ENCODE results near the gene ACTL8.

Gene ACTL8

DNA sequence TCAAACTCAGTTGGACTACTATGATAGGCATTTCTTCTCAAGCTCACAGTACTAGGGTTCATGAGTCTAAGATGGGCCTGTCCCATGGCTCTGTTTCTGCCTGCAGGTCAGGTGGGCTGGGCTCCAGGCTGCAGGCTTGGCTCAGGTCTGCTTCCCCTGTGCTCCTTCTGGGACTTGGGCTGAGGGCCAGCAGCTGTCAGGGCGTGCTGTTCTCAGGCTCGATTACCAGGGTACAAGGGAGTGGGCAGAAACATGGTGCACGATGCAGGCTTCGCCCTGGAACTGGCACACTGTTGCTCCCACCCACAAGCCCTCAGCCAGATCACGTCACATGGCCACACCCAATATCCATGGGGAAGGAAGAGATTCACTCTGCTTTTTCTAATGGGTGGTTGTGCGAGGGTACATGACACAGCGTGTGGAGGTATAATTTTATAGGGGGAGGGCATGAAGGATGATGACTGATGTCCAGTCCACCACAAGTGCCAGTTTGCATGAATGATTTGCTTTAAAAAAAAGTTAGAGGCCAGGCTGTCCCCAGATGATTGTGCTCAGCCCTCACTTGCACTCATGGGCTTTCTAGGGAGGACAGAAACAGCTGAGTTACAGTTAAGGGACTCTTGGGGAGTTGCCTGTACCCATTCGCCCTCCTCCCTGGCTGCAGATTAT is 118.0 kb downstream of the ACTL8 start:
- no peaks in the 10 kb centered on the region for H3K9me3 ChIP-seq (ENCODE audit: control insufficient read depth, insufficient read depth, low read length)
- no peaks in the 10 kb centered on the region for H4K20me1 ChIP-seq (ENCODE audit: control insufficient read depth, insufficient read depth, low read depth, low read length)
- H3K4me2 ChIP-seq (ENCODE audit: low read length) = no peak overlapping the region
- H3K36me3 ChIP-seq (ENCODE audit: control insufficient read depth, low read length) = no peaks in the 10 kb centered on the region
- TF ChIP-seq, protein P1, sequence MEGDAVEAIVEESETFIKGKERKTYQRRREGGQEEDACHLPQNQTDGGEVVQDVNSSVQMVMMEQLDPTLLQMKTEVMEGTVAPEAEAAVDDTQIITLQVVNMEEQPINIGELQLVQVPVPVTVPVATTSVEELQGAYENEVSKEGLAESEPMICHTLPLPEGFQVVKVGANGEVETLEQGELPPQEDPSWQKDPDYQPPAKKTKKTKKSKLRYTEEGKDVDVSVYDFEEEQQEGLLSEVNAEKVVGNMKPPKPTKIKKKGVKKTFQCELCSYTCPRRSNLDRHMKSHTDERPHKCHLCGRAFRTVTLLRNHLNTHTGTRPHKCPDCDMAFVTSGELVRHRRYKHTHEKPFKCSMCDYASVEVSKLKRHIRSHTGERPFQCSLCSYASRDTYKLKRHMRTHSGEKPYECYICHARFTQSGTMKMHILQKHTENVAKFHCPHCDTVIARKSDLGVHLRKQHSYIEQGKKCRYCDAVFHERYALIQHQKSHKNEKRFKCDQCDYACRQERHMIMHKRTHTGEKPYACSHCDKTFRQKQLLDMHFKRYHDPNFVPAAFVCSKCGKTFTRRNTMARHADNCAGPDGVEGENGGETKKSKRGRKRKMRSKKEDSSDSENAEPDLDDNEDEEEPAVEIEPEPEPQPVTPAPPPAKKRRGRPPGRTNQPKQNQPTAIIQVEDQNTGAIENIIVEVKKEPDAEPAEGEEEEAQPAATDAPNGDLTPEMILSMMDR (IDR thresholded peaks at IDR 0.05; ENCODE audit: low read depth, low read length, poor library complexity, severe bottlenecking) = no peak
- TF ChIP-seq EZH2phosphoT487 (IDR thresholded peaks at IDR 0.05; ENCODE audit: borderline replicate concordance, low read length) = no peak
- H3K4me3 ChIP-seq (ENCODE audit: low read length) = no peak overlapping the region
- no peaks in the 10 kb centered on the region for H3K79me2 ChIP-seq (ENCODE audit: control insufficient read depth, low read length)
- H3K27ac ChIP-seq (ENCODE audit: low read depth, low read length) = no peak overlapping the region
- H3K4me1 ChIP-seq (ENCODE audit: control insufficient read depth, low read length) = no peaks in the 10 kb centered on the region
- no peaks in the 10 kb centered on the region for H3K9me2 ChIP-seq (replicated peaks; ENCODE audit: control insufficient read depth, low read length)
- H3K27me3 ChIP-seq (ENCODE audit: control insufficient read depth, low read length) = no peaks in the 10 kb centered on the region
- H3F3A ChIP-seq (ENCODE audit: control insufficient read depth, insufficient read depth) = no peaks in the 10 kb centered on the region

- H3K4me2 ChIP-seq (ENCODE audit: low read length) = no peak overlapping the region
- H3F3A ChIP-seq (ENCODE audit: control insufficient read depth, insufficient read depth) = no peaks in the 10 kb centered on the region
- TF ChIP-seq, protein P1 (IDR thresholded peaks at IDR 0.05; ENCODE audit: low read depth, low read length, poor library complexity, severe bottlenecking) = no peak
- TF ChIP-seq EZH2phosphoT487 (IDR thresholded peaks at IDR 0.05; ENCODE audit: borderline replicate concordance, low read length) = no peak
- H3K27me3 ChIP-seq (ENCODE audit: control insufficient read depth, low read length) = no peaks in the 10 kb centered on the region
- no peak overlapping the region for H3K4me3 ChIP-seq (ENCODE audit: low read length)
- no peaks in the 10 kb centered on the region for H3K79me2 ChIP-seq (ENCODE audit: control insufficient read depth, low read length)
- H3K9me2 ChIP-seq (replicated peaks; ENCODE audit: control insufficient read depth, low read length) = no peaks in the 10 kb centered on the region
- H3K36me3 ChIP-seq (ENCODE audit: control insufficient read depth, low read length) = no peaks in the 10 kb centered on the region
- H4K20me1 ChIP-seq (ENCODE audit: control insufficient read depth, insufficient read depth, low read depth, low read length) = no peaks in the 10 kb centered on the region
- no peaks in the 10 kb centered on the region for H3K9me3 ChIP-seq (ENCODE audit: control insufficient read depth, insufficient read depth, low read length)
- no peak overlapping the region for H3K27ac ChIP-seq (ENCODE audit: low read depth, low read length)
- no peaks in the 10 kb centered on the region for H3K4me1 ChIP-seq (ENCODE audit: control insufficient read depth, low read length)
These were observed 119.1 kb downstream of the ACTL8 start for GRCh38 chr1:17874231-17874630.

DNA sequence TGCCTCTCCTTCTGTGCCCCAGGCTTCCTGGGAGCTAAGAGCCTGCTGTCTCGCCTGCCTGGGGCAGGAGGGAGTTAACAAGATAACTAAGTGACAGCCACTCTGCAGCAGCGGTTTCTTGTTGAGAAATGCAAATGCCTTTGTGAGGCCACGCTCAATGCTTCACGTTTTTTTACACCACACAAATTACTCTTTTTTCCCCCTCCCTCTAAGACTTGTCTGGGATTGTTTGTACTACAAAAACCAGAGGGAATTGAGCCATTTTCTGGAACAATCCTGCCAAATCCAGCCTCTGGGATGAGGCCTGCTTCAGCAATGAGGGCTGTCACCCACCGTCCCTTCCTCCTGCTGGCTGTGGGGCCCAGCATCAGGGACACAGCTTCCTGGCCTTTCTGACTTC is 119.6 kb downstream of the ACTL8 start:
- Histone ChIP-seq H3K9me3 (ENCODE audit: control insufficient read depth, insufficient read depth, low read length) (no peaks in the 10 kb centered on the region), H3K4me2 (ENCODE audit: low read length) (no peak overlapping the region), H3K4me3 (ENCODE audit: low read length) (no peak overlapping the region), H3K36me3 (ENCODE audit: control insufficient read depth, low read length) (no peaks in the 10 kb centered on the region), H3K27me3 (ENCODE audit: control insufficient read depth, low read length) (no peaks in the 10 kb centered on the region), H3F3A (ENCODE audit: control insufficient read depth, insufficient read depth) (no peaks in the 10 kb centered on the region), H3K79me2 (ENCODE audit: control insufficient read depth, low read length) (no peaks in the 10 kb centered on the region), H4K20me1 (ENCODE audit: control insufficient read depth, insufficient read depth, low read depth, low read length) (no peaks in the 10 kb centered on the region), H3K9me2 (replicated peaks; ENCODE audit: control insufficient read depth, low read length) (no peaks in the 10 kb centered on the region), H3K4me1 (ENCODE audit: control insufficient read depth, low read length) (no peaks in the 10 kb centered on the region), H3K27ac (ENCODE audit: low read depth, low read length) (no peak overlapping the region)
- TF ChIP-seq, protein P1 (IDR thresholded peaks at IDR 0.05; ENCODE audit: low read depth, low read length, poor library complexity, severe bottlenecking) = no peak
- no peak for TF ChIP-seq EZH2phosphoT487 (IDR thresholded peaks at IDR 0.05; ENCODE audit: borderline replicate concordance, low read length)
